Right hindlimb (tissue), 1 donor: ENCODE measurements around the gene TP53INP2.

Experiments used
- DNase-seq: peaks from one replicate; pipeline ENCODE4 v3.0.0-alpha.2; 2018

Gene TP53INP2

DNA sequence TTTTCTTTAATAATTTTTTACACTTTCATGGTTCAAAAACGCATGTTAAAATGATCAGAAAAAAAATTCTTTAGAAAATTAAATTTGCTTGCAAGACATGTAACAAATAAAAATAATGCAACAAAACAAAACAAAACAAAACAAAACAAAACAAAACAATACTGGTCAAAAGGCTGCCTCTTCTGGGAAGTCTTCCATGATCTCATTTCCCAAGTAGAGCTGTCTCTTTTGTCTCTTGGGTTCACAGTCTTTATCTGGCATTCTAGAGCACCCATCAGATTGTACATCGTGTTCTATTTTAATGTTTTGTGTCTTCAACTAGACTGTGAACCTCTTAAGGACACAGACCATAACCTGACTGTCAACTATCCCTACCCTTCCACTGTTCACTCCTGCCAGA, 25.3 kb downstream of the TP53INP2 start:
- no peak for DNase-seq

DNA sequence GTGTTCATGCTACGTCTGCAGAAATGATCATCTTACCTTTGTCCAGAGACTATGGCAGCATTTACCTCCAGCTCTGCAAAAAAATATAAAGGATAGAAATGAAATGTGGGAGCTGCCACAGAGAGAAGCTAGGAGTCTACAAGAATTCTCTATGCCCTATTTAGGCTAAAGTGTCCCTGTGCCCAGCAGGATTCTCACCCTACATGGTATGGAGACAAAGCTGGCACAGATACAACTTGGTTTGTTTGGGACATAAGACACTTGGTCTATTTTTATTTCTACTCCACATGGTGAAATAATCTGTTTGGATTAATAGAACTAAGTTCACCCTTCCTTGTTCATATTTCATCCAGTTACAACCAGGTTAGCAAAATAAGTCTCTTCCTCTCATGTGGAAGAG, 28.4 kb downstream of the TP53INP2 start:
- DNase-seq: no peak

GRCh38 chr20:34736106-34736735, 32.1 kb downstream of the TP53INP2 start:
- DNase-seq: no peak

DNA sequence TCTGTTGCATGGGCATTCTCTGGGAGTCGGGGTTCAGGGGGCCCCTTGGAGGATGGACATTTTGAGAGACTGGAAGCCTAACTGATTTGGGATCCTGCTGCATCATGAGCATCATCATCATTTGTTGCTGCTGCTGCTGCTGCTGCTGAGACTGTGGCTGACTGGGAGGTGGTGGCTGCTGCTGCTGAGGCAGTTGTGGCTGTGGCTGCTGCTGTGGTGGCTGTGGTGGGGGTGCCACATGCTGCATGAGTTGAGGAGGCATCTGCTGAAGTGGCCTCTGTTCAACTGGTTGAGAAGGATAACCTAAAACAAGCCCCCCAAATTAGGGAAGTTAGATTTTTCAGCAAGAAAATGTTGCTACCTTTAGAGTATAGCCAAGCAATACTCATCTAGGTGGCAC, 38.9 kb downstream of the TP53INP2 start:
- DNase-seq: no peak

GRCh38 chr20:34744340-34744739, 40.2 kb downstream of the TP53INP2 start:
- no peak for DNase-seq

GRCh38 chr20:34744847-34745246, 40.7 kb downstream of the TP53INP2 start:
- DNase-seq: no peak

- no peak for DNase-seq
Observed at GRCh38 chr20:34746674-34747073, 42.5 kb downstream of the TP53INP2 start.

DNA sequence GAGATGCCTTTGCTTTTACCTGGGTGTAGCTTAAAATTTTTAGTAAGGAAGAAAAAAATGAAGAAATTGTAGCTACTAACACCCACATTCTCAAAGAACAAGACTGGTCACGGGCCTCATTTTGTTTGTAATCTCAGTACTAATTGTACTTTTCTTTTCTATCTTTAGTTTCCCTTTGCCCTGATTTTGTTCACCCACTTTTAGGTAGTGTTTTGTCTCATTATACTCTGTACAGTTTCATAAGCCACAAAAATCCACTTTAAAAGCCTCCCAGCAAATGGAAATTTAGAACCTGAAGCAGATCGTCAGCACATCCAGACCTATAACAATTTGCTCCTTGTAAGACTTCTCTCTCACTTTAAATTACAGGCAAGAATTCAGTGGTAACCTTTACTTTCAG, 43.3 kb downstream of the TP53INP2 start:
- DNase-seq: no peak

GRCh38 chr20:34748709-34749108, 44.6 kb downstream of the TP53INP2 start:
- DNase-seq: no peak

DNA sequence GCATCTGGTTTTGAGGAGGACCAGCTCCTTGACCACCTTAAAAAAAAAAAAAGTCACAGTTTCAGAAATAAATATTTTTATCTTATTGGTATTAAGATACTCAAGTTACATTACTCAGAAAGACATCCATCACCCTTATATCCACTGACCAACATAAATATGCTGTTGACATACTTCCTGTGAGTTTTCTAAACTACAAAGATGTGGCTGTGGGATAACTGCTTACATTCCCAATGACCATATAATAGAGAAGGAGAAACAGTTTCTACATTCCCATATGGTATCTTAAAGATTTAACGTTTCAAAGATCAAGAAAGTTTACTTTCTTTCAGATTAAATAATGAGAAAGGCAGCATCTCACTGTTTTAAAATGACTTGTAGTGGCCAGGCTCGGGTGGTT, 46.3 kb downstream of the TP53INP2 start:
- DNase-seq: no peak

DNA sequence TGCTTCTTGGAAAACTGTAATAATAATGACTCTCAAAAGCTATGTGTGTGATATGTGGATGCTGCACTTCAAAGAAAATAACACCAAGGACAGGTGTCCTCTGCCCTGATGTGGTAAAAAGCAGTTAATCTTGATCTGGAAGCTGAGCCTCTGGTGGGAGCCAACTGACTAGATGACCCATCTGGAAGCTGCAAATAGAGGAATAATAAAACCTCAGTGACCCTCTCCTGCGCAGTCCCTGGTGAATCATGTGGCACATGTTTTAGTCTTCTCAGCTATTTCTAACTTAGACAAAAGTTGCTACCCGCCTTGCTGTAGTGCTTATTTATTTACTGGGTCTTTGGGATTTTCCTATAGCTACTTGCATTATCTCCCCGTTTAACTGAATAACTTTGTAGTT, 47.3 kb downstream of the TP53INP2 start:
- DNase-seq: no peak

GRCh38 chr20:34753706-34754461, 49.7 kb downstream of the TP53INP2 start:
- DNase-seq: no peak

GRCh38 chr20:34754611-34755010, 50.5 kb downstream of the TP53INP2 start:
- DNase-seq: no peak

GRCh38 chr20:34755367-34755766, 51.2 kb downstream of the TP53INP2 start:
- no peak for DNase-seq

DNA sequence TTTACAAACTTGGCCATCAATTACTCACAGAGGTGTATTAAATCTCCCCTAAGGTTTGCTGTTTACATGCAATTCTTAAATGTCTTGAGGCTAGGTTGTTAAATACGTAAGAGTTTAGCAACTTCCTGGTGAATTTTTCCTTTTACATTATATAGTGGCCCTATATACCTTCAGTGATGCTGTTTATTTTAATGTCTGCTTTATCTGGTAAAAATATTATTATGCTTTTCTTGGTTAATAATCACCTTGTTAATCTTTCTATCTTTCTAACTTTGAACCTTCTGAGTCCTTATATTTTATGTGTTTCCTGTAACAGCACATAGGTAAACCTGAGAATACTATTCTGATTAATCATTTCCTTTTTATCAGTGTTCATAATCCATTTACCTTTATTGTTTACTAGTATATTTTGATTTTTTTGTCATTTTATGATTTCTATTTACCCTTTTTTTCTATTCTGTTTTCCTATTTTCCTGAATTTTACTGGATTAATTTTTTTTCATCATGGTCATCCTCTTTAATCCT, 57.9 kb downstream of the TP53INP2 start:
- DNase-seq: no peak
